Endothelial cell of umbilical vein (primary cell): Measurements from ENCODE around the gene CYP2C18. TPM values are rescaled to one million over a fixed set of nuclear protein-coding genes. Genes with fewer than 3 reads are reported as not detected.

Experiments
- BruUV-seq: library from RNA; stranded (reverse); fragments of 400-500 nt; replicated peaks from 2 replicates; lab custom pipeline; 2021; lab: Mats Ljungman, UMichigan
- CTCF ChIA-PET: fragments of 300-600, 350-600 bp; sonication (Branson Sonifier 250); formaldehyde crosslinking; loops from one replicate; lab custom pipeline; 2021; ENCODE audit warnings: antibody characterized with exemption, inconsistent platforms; lab: Charles Lee
- POLR2A ChIA-PET: fragments of 300-600, 350-600 bp; sonication (Branson Sonifier 250); formaldehyde crosslinking; loops from one replicate; lab custom pipeline; 2021; ENCODE audit warnings: antibody characterized with exemption, inconsistent platforms; lab: Charles Lee
- DNase-seq: peaks from one replicate; pipeline ENCODE4 v3.0.0-alpha.2; 2011; ENCODE audit warnings: low read depth, low spot score
- FAIRE-seq: peaks from 2 replicates; lab custom pipeline; 2011; peaks lifted over from hg19 to GRCh38; lab: Jason Lieb, UNC
- H2AFZ ChIP-seq: 2 replicates; pipeline ENCODE4 v1.6.0; 2012; ENCODE audit warnings: low read depth, low read length, control low read depth, inconsistent platforms
- H3K27ac ChIP-seq: 2 replicates; pipeline ENCODE4 v1.5.1; 2011; ENCODE audit warnings: low read depth, mild to moderate bottlenecking, control low read depth, low read length, moderate library complexity; ENCODE audit not compliant: insufficient read depth
- H3K27me3 ChIP-seq, 2 experiments: 2 replicates each; pipeline versions ENCODE4 v1.6.0 to v1.6.1; 2011; ENCODE audit warnings: low read length in 2 of 2, mixed read lengths in 1 of 2; ENCODE audit not compliant: control insufficient read depth in 2 of 2, insufficient read depth in 2 of 2
- H3K36me3 ChIP-seq, 2 experiments: 2 replicates in 1 of 2; 3 replicates in 1 of 2; pipeline ENCODE4 v1.5.1; 2011; ENCODE audit warnings: low read length in 2 of 2, mild to moderate bottlenecking in 1 of 2, moderate library complexity in 1 of 2; ENCODE audit not compliant: control insufficient read depth in 2 of 2, insufficient read depth in 2 of 2; ENCODE audit errors: extremely low read depth in 1 of 2
- H3K4me1 ChIP-seq: 3 replicates; pipeline ENCODE4 v1.5.1; 2011; ENCODE audit warnings: mild to moderate bottlenecking, low read length; ENCODE audit not compliant: control insufficient read depth, insufficient read depth; ENCODE audit errors: extremely low read depth
- H3K4me2 ChIP-seq: 2 replicates; pipeline ENCODE4 v1.6.1; 2011; ENCODE audit warnings: low read length, control low read depth, mixed read lengths; ENCODE audit not compliant: insufficient read depth
- H3K4me3 ChIP-seq, 3 experiments: fragments of 200-600 bp in 1 of 3; sonication (generic), shearing (Covaris generic) in 1 of 3; replicated peaks in 1 of 3; 2 replicates each; pipeline ENCODE4 v1.5.1; 2011 to 2016; ENCODE audit warnings: control low read depth in 3 of 3, low read length in 3 of 3, mild to moderate bottlenecking in 2 of 3, inconsistent platforms in 1 of 3, low read depth in 1 of 3, moderate library complexity in 1 of 3; ENCODE audit not compliant: insufficient read depth in 1 of 3
- H3K79me2 ChIP-seq: 2 replicates; pipeline ENCODE4 v1.6.0; 2012; ENCODE audit warnings: low read length, inconsistent platforms; ENCODE audit not compliant: control insufficient read depth, insufficient read depth
- H3K9ac ChIP-seq: replicated peaks from 2 replicates; pipeline ENCODE3; 2011; ENCODE audit warnings: low read length, control low read depth; ENCODE audit not compliant: insufficient read depth; ENCODE audit errors: extremely low read depth
- H3K9me1 ChIP-seq: replicated peaks from 3 replicates; pipeline ENCODE4 v1.6.0; 2011; ENCODE audit warnings: mild to moderate bottlenecking, low read length; ENCODE audit not compliant: control insufficient read depth, insufficient read depth; ENCODE audit errors: extremely low read depth
- H3K9me3 ChIP-seq: replicated peaks from 2 replicates; pipeline ENCODE4 v1.5.1; 2012; ENCODE audit warnings: low read length, inconsistent platforms; ENCODE audit not compliant: control insufficient read depth, insufficient read depth
- H4K20me1 ChIP-seq: replicated peaks from 2 replicates; pipeline ENCODE3; 2011; ENCODE audit warnings: mild to moderate bottlenecking, low read length; ENCODE audit not compliant: control insufficient read depth, insufficient read depth; ENCODE audit errors: extremely low read depth
- EZH2 ChIP-seq: IDR thresholded peaks from 2 replicates; pipeline ENCODE4 v1.6.1; 2012; ENCODE audit warnings: borderline replicate concordance, low read depth, mild to moderate bottlenecking, moderate library complexity, low read length, inconsistent platforms; ENCODE audit not compliant: severe bottlenecking
- FOS ChIP-seq: IDR thresholded peaks from 2 replicates; pipeline ENCODE4 v1.6.1; 2011; ENCODE audit warnings: mild to moderate bottlenecking, low read length, moderate library complexity, borderline replicate concordance; ENCODE audit not compliant: insufficient read depth
- GATA2 ChIP-seq: IDR thresholded peaks from 2 replicates; pipeline ENCODE4 v1.7.0; 2011; ENCODE audit warnings: low read depth, mild to moderate bottlenecking, moderate library complexity, mixed read lengths, low read length; ENCODE audit not compliant: insufficient read length, insufficient read depth
- JUN ChIP-seq: IDR thresholded peaks from 2 replicates; pipeline ENCODE4 v1.6.1; 2011; ENCODE audit warnings: borderline replicate concordance, low read depth; ENCODE audit not compliant: insufficient read length, insufficient read depth
- MYC ChIP-seq: IDR thresholded peaks from one replicate; pipeline ENCODE4 v1.6.1; 2011; ENCODE audit warnings: mild to moderate bottlenecking, low read depth, low read length
- POLR2A ChIP-seq: IDR thresholded peaks from 2 replicates; pipeline ENCODE4 v1.6.1; 2012; ENCODE audit warnings: low read depth, mild to moderate bottlenecking, control low read depth, low read length
- POLR2AphosphoS5 ChIP-seq: IDR thresholded peaks from 2 replicates; pipeline ENCODE4 v1.6.1; 2012; ENCODE audit warnings: low read depth, mild to moderate bottlenecking, control low read depth, low read length, moderate library complexity; ENCODE audit not compliant: insufficient read depth
- dilution Hi-C: fragments of 300-500 bp; cut with MboI; formaldehyde crosslinking; loops from one replicate; pipeline ENCODE4 v1.15.0; 2019; ENCODE audit warnings: low sequenced_read_pairs; ENCODE audit not compliant: extremely low pct_ligation_motif_present
- intact Hi-C: fragments of 100-400 bp; cut with micrococcal nuclease; formaldehyde crosslinking; loops from one replicate; pipeline ENCODE4 v1.10.0; 2022
- polyA plus RNA-seq, 4 experiments: library from polyadenylated mRNA; depleted of rRNA in 3 of 4; stranded (reverse) in 3 of 4; unstranded in 1 of 4; fragments of >200 nt; gene quantifications; 2 replicates each; pipeline versions ENCODE4 v1.2.1 to v1.2.3, GENCODE V29; 2011 to 2012; ENCODE audit warnings: missing spikeins in 1 of 4
- total RNA-seq: library from RNA; stranded (reverse); gene quantifications from 2 replicates; pipeline ENCODE4 v1.2.3, GENCODE V29; 2021
- TF ChIP-seq, protein P1 (sequence below): IDR thresholded peaks from 2 replicates; pipeline ENCODE4 v1.6.1; 2011; ENCODE audit not compliant: insufficient read depth, insufficient read length
- TF ChIP-seq, protein P2 (sequence below), 2 donors: IDR thresholded peaks; 1 replicate in 1 of 2; 2 replicates in 1 of 2; pipeline ENCODE4 v1.5.1; 2011; ENCODE audit warnings: low read length in 2 of 2, mild to moderate bottlenecking in 2 of 2, moderate library complexity in 2 of 2, control low read depth in 1 of 2, inconsistent platforms in 1 of 2, low read depth in 1 of 2; ENCODE audit not compliant: insufficient read depth in 1 of 2; ENCODE audit errors: extremely low read depth in 1 of 2

The CYP2C18 gene
- total and polyA plus RNA-seq, 2 donors (not counting 3 experiments of a cell fraction or from before 2014, with no cell fraction given) = not detected

DNA sequence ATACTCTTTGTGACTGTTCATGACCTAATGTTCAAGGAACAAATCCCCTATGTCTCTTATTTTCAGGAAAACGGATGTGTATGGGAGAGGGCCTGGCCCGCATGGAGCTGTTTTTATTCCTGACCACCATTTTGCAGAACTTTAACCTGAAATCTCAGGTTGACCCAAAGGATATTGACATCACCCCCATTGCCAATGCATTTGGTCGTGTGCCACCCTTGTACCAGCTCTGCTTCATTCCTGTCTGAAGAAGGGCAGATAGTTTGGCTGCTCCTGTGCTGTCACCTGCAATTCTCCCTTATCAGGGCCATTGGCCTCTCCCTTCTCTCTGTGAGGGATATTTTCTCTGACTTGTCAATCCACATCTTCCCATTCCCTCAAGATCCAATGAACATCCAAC, 51.7 kb downstream of the CYP2C18 start:
- POLR2A ChIA-PET = no interaction called here
- no peak for TF ChIP-seq FOS
- TF ChIP-seq, protein P1, sequence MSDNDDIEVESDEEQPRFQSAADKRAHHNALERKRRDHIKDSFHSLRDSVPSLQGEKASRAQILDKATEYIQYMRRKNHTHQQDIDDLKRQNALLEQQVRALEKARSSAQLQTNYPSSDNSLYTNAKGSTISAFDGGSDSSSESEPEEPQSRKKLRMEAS = no peak
- no peak for TF ChIP-seq MYC
- no peak for TF ChIP-seq POLR2AphosphoS5
- TF ChIP-seq, protein P2, sequence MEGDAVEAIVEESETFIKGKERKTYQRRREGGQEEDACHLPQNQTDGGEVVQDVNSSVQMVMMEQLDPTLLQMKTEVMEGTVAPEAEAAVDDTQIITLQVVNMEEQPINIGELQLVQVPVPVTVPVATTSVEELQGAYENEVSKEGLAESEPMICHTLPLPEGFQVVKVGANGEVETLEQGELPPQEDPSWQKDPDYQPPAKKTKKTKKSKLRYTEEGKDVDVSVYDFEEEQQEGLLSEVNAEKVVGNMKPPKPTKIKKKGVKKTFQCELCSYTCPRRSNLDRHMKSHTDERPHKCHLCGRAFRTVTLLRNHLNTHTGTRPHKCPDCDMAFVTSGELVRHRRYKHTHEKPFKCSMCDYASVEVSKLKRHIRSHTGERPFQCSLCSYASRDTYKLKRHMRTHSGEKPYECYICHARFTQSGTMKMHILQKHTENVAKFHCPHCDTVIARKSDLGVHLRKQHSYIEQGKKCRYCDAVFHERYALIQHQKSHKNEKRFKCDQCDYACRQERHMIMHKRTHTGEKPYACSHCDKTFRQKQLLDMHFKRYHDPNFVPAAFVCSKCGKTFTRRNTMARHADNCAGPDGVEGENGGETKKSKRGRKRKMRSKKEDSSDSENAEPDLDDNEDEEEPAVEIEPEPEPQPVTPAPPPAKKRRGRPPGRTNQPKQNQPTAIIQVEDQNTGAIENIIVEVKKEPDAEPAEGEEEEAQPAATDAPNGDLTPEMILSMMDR (IDR thresholded peaks at IDR 0.05; ENCODE audit: extremely low read depth in 1 of 2, insufficient read depth in 1 of 2, low read depth in 1 of 2, low read length in 2 of 2) = no peak
- TF ChIP-seq POLR2A = no peak
- TF ChIP-seq EZH2 = no peak
- no peak for TF ChIP-seq GATA2
- TF ChIP-seq JUN = no peak

More for the DNA sequence above, 51.7 kb downstream of the CYP2C18 start:
- BruUV-seq = no TSS peak
- Histone ChIP-seq H4K20me1 (no peaks in the 10 kb centered on the region), H3K4me3 (no peak overlapping the region), H3K9ac (no peak overlapping the region), H3K4me2 (no peak overlapping the region), H3K27me3 (no peaks in the 10 kb centered on the region), H3K9me3 (no peaks in the 10 kb centered on the region), H3K27ac (no peak overlapping the region), H3K4me1 (no peaks in the 10 kb centered on the region), H2AFZ (no peak overlapping the region), H3K36me3 (no peaks in the 10 kb centered on the region), H3K79me2 (no peaks in the 10 kb centered on the region), H3K9me1 (no peaks in the 10 kb centered on the region)
- no peak for DNase-seq
- CTCF ChIA-PET = no interaction called here
- FAIRE-seq = no peak
- dilution Hi-C loops = no loop called here
- intact Hi-C loops = no loop called here
